HG03442 (cell line): ENCODE results near the gene MTREX.
A peak's percentile ranks its signal among the peaks of the same experiment; 100 is the strongest.

ENCODE experiments used
- ATAC-seq: cut with Tn5 transposase; IDR thresholded peaks from one replicate; pipeline ENCODE4 v1.9.1; 2021; ENCODE audit warnings: mild to moderate bottlenecking, moderate library complexity; ENCODE audit not compliant: unreplicated experiment

The MTREX gene

GRCh38 chr5:55324815-55325418, 17.1 kb downstream of the MTREX start:
- no peak for ATAC-seq

GRCh38 chr5:55325621-55326020, 17.8 kb downstream of the MTREX start:
- no peak for ATAC-seq

- ATAC-seq, result no peak
Observed at GRCh38 chr5:55327281-55327680, 19.5 kb downstream of the MTREX start.

- ATAC-seq, result no peak
Observed at GRCh38 chr5:55331321-55331720, 23.5 kb downstream of the MTREX start.

GRCh38 chr5:55333017-55333416, 25.2 kb downstream of the MTREX start:
- no peak for ATAC-seq

- no peak for ATAC-seq
Observed at GRCh38 chr5:55333811-55334210, 26.0 kb downstream of the MTREX start.

- no peak for ATAC-seq
Observed at GRCh38 chr5:55338092-55338613, 30.4 kb downstream of the MTREX start.

GRCh38 chr5:55338810-55339243, 31.0 kb downstream of the MTREX start:
- peak; percentile 79 for ATAC-seq

GRCh38 chr5:55343107-55343506, 35.3 kb downstream of the MTREX start:
- no peak for ATAC-seq

GRCh38 chr5:55343609-55344008, 35.8 kb downstream of the MTREX start:
- no peak for ATAC-seq

GRCh38 chr5:55344392-55344992, 36.7 kb downstream of the MTREX start:
- no peak for ATAC-seq

GRCh38 chr5:55345327-55345726, 37.5 kb downstream of the MTREX start:
- ATAC-seq, result no peak

- ATAC-seq, result no peak
Observed at GRCh38 chr5:55347786-55348185, 40.0 kb downstream of the MTREX start.

GRCh38 chr5:55350754-55351153, 43.0 kb downstream of the MTREX start:
- ATAC-seq, result no peak

GRCh38 chr5:55356896-55357295, 49.1 kb downstream of the MTREX start:
- ATAC-seq, result no peak

- no peak for ATAC-seq
Observed at GRCh38 chr5:55360190-55360589, 52.4 kb downstream of the MTREX start.

GRCh38 chr5:55363856-55364255, 56.1 kb downstream of the MTREX start:
- no peak for ATAC-seq

- ATAC-seq, result peak; percentile 99
Observed at GRCh38 chr5:55364537-55365055, 56.8 kb downstream of the MTREX start.

- no peak for ATAC-seq
Observed at GRCh38 chr5:55370291-55370925, 62.6 kb downstream of the MTREX start.

GRCh38 chr5:55371145-55371544, 63.4 kb downstream of the MTREX start:
- no peak for ATAC-seq

- ATAC-seq, result no peak
Observed at GRCh38 chr5:55372130-55372925, 64.5 kb downstream of the MTREX start.
